SK-N-SH treated with all-trans-retinoic acid at 6 μM for 48 hours (cell line): Measurements from ENCODE around the gene PLPP6.

ENCODE experiments used
- ESRRG ChIP-seq: fragments of 250-450 bp; sonication (Bioruptor Pico); IDR thresholded peaks from 2 replicates; pipeline ENCODE4 v1.6.1; 2021; ENCODE audit warnings: mild to moderate bottlenecking
- ISL1 ChIP-seq: fragments of 250-450 bp; sonication (Bioruptor Pico); IDR thresholded peaks from 2 replicates; pipeline ENCODE4 v2.1.2; 2022; ENCODE audit warnings: mild to moderate bottlenecking, moderate library complexity
- SNAI2 ChIP-seq: fragments of 250-450 bp; sonication (Bioruptor Pico); IDR thresholded peaks from 2 replicates; pipeline ENCODE4 v1.5.0; 2020; ENCODE audit warnings: mild to moderate bottlenecking, moderate library complexity

GRCh38 chr9:4663956-4664355 is 1.9 kb downstream of the PLPP6 start:
- TF ChIP-seq ISL1 (CRISPR knock-in tag) (no peak), SNAI2 (CRISPR knock-in tag) (no peak), ESRRG (CRISPR knock-in tag) (no peak)
